ENCODE data around the gene HES3.

Gene HES3

GRCh38 chr1:6265151-6265550, 21.2 kb downstream of the HES3 start:
- DNase-seq, result no peak

DNA sequence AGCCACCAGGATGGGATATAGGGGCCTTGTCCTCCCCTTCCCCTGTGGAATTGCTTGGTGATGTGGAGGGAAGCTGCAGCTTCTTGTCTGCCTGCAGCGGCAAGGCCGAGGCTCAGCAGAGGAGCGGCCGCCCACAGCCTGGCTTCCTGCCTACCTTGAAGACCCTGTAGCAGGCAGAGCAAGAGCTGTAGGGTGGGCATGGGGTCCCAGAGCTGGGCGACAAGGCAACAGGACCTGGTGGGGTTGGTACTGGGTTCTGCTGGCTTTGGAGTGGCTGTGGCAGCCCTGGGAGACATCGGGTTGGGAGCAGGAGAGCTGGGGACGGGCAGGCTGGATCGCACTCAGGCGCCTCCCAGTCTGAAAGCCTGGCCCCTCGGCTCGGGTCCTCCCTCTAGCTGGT, 22.7 kb downstream of the HES3 start:
- no peak for DNase-seq

- no peak for DNase-seq
Observed at GRCh38 chr1:6267686-6268322, 23.8 kb downstream of the HES3 start.

DNA sequence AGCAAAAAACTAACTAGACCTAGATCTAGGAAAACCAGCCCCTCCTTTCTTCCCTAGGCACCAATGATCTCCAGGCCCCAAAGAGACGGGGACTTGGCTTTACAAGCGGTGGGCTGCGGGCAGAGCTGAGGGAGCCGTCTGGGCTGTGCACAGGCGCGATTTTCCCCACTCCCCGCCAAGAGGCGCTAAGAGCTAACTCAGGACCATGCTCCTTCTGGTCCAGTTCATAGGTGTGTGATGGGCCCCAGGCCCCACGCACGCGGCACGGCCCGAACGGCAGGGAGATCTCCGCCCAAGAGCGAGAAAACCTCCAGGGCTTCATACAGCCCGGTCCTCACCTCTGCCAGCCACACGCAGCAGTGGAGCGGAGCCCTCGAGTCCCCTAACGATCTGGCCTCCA, 24.4 kb downstream of the HES3 start:
- DNase-seq, result no peak

- no peak for DNase-seq
Observed at GRCh38 chr1:6269296-6269695, 25.3 kb downstream of the HES3 start.

GRCh38 chr1:6269720-6270400, 25.9 kb downstream of the HES3 start:
- DNase-seq, result no peak

DNA sequence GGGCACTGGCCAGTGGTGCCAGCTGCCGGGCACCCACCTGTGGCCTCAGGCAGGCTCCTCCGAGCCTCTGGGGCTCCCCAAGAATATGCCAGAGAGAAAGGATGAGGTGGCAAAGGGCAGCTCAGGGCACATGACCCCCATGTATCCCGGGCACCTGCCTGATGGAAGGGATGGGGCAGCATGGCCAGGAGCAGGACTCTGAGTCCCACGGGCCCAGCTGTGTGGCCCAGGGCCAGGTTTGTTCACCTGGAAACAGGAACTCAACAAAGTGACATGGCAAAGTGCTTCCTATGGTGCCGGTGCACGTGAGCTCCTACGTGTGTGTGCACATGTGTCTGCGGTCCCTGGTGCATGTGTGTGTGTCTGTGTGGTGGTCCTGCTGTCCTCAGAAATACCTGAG, 26.4 kb downstream of the HES3 start:
- DNase-seq, result no peak

DNA sequence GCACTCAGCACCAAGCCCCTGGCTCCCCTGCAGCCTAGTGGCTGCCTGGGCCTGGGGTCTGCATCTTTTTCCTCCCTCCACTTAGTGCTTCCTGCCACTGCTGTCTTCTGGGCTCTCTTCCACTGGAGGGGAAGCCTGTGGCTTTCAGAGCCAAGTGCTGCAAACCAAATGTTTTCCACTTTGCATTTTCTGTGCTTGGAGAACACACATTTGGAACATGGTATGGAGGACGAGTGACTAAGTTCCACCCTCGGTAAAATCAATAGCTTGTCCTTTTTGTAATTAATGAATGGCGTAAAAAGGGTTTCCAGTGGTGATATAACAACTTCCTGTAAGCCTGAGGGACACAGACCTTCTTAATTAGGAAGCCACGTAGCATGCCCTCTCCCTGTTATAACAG, 27.0 kb downstream of the HES3 start:
- DNase-seq, result no peak

GRCh38 chr1:6271554-6271953, 27.6 kb downstream of the HES3 start:
- no peak for DNase-seq

DNA sequence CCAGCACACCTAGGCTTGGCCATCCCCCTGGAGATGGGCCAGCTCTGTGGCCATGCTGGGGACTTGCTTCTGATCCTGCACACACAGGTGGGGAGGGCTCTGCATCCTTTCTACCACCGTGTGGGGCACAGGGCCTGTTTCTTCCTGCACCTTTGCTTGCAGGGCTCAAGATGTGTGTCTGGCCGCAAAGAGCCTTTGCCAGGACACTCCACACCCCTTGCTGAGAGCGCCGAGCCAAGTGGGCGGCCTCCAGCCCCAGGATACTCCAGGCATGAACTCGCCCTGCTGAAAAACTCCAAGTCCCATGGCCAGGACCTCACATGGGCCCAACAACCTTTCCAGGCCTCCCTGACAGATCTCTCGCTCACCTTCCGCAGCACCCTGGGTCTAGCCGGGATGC, 28.5 kb downstream of the HES3 start:
- DNase-seq, result no peak

GRCh38 chr1:6272868-6273267, 28.9 kb downstream of the HES3 start:
- DNase-seq, result no peak

GRCh38 chr1:6273380-6273891, 29.5 kb downstream of the HES3 start:
- DNase-seq, result no peak

DNA sequence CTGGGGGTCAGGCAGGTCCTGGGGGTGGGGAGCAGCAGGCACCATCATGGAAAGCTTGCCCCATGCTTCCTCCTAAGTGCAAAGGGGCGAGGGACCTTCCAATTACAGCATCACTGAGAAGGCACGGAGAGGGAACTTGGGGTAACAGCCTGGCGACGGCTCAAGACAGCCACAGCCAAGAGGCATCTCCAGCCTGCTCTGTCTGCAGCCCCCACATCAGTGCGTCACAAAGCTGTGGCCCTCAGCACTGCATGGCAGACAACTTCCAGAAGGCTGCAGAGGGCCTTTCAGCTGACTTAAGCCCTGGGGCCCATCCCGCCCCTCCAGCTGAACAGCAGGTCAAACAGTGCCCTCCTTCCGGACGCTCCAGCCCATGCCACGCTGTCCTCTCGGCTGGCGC, 30.1 kb downstream of the HES3 start:
- DNase-seq, result no peak

DNA sequence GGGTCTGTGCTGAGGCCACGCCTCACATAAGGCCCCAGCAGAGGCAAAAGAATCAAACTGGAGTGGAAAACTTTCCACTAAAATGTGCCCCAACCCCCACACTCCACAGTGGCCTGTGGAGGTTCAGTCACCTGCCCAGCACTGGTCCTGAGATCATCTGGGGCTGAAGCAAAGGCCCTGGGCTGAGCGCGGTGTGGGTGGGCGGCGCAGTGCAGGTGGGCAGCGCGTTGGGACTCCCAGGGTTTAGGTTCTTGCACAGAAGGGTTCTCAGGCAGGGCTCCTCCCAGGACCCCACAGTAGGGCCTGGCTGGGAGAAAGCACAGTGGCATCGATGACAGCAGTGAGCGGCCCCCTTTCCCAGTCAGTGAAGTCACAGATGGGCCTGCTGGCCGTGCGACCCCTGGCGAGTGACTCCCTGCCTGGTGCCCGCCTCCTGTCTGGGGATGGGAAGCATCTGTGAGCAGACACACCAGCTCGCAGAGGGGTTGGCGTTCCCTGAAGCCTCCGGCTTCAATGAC, 30.7 kb downstream of the HES3 start:
- DNase-seq, result no peak

DNA sequence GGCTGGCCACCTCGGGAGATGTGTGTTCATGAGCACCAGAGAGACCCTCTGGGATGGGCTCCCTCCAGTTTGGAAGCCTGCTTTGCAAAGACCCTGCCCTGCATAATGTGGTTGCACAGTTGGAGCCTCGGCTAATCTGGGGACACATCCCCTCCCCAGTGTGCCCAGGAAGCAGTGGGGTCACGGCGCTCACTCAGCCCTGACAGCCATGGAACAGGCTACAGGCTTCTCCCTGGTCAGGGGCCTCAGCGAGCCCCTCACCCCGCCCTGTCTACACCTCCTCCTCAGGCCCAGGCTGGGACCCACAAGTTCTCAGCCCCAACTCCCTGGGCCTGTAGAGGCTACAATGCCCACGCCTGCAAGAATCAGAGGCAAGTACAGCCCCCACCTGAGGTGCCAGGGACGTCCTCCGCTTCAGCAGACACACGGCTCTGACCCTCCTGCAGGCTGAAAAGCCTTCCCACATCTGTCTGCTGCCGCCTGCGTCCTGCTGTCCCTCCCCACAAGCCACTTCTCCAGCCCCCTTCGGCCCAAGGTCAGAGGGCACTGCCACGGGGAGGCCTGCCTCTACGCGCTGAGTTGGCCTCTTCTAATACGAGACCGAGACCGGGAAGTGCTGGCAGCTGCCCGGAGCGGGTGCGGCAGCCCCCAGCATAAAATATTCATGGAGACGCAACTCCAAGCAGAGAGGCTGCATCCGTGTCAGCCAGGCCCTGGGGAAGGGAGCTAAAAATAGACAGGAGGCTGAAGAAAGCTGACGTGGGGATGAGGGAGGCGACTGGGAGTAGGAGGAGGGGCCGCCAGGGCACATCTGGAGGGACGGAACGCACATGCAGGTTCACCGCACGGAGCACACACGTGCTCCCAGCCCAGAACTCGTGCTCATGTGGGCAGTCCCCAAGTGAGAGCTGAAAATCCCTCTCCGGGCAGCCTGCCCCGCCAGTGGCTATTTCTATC, 32.1 kb downstream of the HES3 start:
- DNase-seq, result no peak

GRCh38 chr1:6276811-6277555, 33.0 kb downstream of the HES3 start:
- no peak for DNase-seq

DNA sequence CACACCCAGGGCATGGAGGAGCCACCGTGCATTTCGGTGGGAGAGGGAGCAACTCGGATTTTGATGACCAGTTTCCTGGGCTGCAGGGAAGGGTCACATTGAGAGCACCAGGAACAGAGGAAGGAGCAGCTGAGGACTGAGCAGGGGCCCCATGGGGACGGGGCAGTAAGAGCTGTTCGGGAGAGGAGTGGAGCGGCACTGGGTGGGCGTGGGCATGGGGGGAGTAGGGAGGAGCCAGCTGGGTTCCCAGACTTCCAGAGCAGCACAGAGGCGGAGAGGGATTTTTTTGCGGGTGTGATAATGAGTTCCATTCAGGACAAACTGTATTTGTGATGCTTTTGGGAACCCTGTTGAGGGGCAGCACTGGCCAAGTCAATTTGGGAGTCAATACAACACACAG, 34.3 kb downstream of the HES3 start:
- DNase-seq, result no peak

GRCh38 chr1:6279066-6279465, 35.1 kb downstream of the HES3 start:
- DNase-seq, result no peak

- DNase-seq, result no peak
Observed at GRCh38 chr1:6279613-6280383, 35.8 kb downstream of the HES3 start.

- DNase-seq, result no peak
Observed at GRCh38 chr1:6280761-6281451, 36.9 kb downstream of the HES3 start.
